GM06990 (cell line): ENCODE data around the gene TNFAIP6.
"Not testable (repeated sequence)": the region's sequence is repeated elsewhere in the genome, so short reads cannot be mapped to it uniquely, and the experiment has no call there.

Source experiments
- DNase-seq: peaks from one replicate; pipeline ENCODE4 v3.0.0-alpha.2; 2011; ENCODE audit not compliant: insufficient read length; ENCODE audit errors: extremely low read depth
- H3K27me3 ChIP-seq: replicated peaks from 2 replicates; pipeline ENCODE4 v1.6.0; 2011; ENCODE audit warnings: low read length; ENCODE audit not compliant: control insufficient read depth, insufficient read depth
- H3K36me3 ChIP-seq: 2 replicates; pipeline ENCODE4 v1.5.1; 2011; ENCODE audit warnings: low read length; ENCODE audit not compliant: control insufficient read depth, insufficient read depth
- H3K4me3 ChIP-seq: replicated peaks from 2 replicates; pipeline ENCODE4 v1.5.1; 2011; ENCODE audit warnings: low read depth, mild to moderate bottlenecking, control low read depth, low read length
- TF ChIP-seq, protein P1 (sequence below): IDR thresholded peaks from 2 replicates; pipeline ENCODE4 v1.5.1; 2011; ENCODE audit warnings: low read length, control low read depth, mild to moderate bottlenecking, inconsistent platforms; ENCODE audit not compliant: insufficient read depth, poor library complexity, severe bottlenecking

Gene TNFAIP6

DNA sequence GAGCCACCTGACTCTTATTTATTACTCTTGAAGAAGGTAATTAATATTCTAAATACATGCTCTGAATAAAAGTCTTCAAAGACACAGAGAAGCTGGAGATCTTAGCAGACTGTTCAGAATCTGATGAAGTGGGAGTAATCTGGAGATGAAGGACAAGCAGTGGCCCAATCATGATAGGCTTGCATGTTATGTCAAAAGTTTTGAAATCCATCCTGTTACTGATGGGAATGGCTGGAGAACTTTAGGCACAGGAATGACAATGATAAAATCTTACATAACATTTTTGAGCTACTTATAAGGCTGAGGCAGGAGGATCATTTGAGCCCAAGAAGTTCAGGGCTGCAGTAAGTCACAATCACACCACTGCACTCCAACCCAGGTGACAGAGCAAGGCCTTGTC is 49.9 kb downstream of the TNFAIP6 start:
- no peak for DNase-seq

GRCh38 chr2:151408788-151409600 is 51.6 kb downstream of the TNFAIP6 start:
- Histone ChIP-seq H3K36me3 (peaks cover 2% of the 10 kb centered on the region; the same call in 1 of the 2 replicates), H3K27me3 (no peaks in the 10 kb centered on the region), H3K4me3 (peak overlapping the region; percentile 99)
- TF ChIP-seq, protein P1, sequence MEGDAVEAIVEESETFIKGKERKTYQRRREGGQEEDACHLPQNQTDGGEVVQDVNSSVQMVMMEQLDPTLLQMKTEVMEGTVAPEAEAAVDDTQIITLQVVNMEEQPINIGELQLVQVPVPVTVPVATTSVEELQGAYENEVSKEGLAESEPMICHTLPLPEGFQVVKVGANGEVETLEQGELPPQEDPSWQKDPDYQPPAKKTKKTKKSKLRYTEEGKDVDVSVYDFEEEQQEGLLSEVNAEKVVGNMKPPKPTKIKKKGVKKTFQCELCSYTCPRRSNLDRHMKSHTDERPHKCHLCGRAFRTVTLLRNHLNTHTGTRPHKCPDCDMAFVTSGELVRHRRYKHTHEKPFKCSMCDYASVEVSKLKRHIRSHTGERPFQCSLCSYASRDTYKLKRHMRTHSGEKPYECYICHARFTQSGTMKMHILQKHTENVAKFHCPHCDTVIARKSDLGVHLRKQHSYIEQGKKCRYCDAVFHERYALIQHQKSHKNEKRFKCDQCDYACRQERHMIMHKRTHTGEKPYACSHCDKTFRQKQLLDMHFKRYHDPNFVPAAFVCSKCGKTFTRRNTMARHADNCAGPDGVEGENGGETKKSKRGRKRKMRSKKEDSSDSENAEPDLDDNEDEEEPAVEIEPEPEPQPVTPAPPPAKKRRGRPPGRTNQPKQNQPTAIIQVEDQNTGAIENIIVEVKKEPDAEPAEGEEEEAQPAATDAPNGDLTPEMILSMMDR, result no peak
- no peak for DNase-seq

More for the DNA sequence above, 49.9 kb downstream of the TNFAIP6 start:
- H3K36me3 ChIP-seq, result peaks cover under 1% of the 10 kb centered on the region; the same call in 1 of the 2 replicates
- TF ChIP-seq, protein P1, result no peak
- H3K27me3 ChIP-seq, result no peaks in the 10 kb centered on the region
- H3K4me3 ChIP-seq, result no peak overlapping the region

GRCh38 chr2:151409601-151410484 is 52.5 kb downstream of the TNFAIP6 start, which contains the start of gene RIF1:
TSS of gene RIF1 (plus strand) at chr2:151409902. CDS start at chr2:151410424, 522 bp downstream.
- H3K4me3 ChIP-seq, result peak within 1 kb of the TSS; percentile 99
- TF ChIP-seq, protein P1, result peak; percentile 80
- DNase-seq, result peak; percentile 88

DNA sequence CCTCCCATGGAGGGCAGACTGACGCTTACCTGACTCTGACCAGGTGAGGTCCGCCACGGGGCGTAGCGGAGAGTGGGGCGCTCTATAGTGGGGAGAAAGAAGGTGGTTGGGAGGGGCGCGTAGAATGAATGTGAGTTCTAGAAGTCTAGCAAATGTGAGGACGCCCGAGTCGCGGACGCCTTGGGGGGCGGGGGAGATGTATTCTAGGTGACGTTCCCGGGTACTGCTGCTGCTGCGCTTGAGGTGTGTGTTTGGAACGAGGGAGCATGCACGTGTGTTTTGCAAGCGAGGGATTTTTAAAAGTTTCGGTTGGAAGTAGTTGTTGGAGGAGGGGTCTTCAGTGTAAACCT is 53.1 kb downstream of the TNFAIP6 start:
- Histone ChIP-seq H3K4me3 (peak overlapping the region; percentile 99), H3K27me3 (no peaks in the 10 kb centered on the region), H3K36me3 (peaks cover 3% of the 10 kb centered on the region)
- DNase-seq, result peak; percentile 70
- TF ChIP-seq, protein P1, result no peak

More at GRCh38 chr2:151409601-151410484, 52.5 kb downstream of the TNFAIP6 start, which contains the start of gene RIF1:
- Histone ChIP-seq H3K27me3 (no peaks in the 10 kb centered on the region), H3K36me3 (peaks cover 3% of the 10 kb centered on the region)

- H3K4me3 ChIP-seq, result no peak overlapping the region
- TF ChIP-seq, protein P1, result no peak
- no peaks in the 10 kb centered on the region for H3K27me3 ChIP-seq
- no peak for DNase-seq
- H3K36me3 ChIP-seq, result peaks cover 9% of the 10 kb centered on the region
These were observed 60.3 kb downstream of the TNFAIP6 start for GRCh38 chr2:151417650-151418049.

- not testable (repeated sequence) for H3K27me3 ChIP-seq, H3K4me3 ChIP-seq, H3K36me3 ChIP-seq, DNase-seq
These were observed 64.3 kb downstream of the TNFAIP6 start for GRCh38 chr2:151421681-151422080.
